Measurements from ENCODE around the gene ATRN. TPM values are rescaled to one million over a fixed set of nuclear protein-coding genes. Genes with fewer than 3 reads are reported as not detected.
A peak's percentile ranks its signal among the peaks of the same experiment; 100 is the strongest.

ATRN gene
- polyA plus RNA-seq, 1 donor (not counting 4 experiments of a cell fraction or from before 2014, with no cell fraction given), result 49.9 TPM

DNA sequence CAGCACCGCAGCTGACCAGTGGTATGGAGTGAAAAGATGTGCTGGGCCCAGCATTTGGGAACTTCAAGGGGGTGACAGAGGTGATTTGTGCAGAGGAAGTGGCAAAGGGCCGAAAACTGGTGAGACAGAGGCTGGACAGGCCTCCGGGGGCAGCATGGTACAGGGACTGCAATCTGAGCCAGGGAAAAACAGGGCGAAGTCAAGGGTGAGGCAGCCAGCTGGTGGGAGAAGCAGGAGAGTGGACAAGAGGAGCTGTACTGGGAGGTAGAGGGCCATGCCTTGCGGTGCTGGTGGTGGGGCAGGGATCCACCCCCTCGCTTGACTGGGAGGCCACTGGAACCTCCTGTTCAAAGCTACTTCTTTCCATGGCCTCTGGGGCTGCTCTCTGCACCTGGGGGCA is 199.7 kb downstream of the ATRN start:
- Histone ChIP-seq H3K4me1 (ENCODE audit: control insufficient read depth, extremely low read depth, insufficient read depth, low read length) (no peaks in the 10 kb centered on the region), H3K9me1 (ENCODE audit: control insufficient read depth, extremely low read depth, insufficient read depth, low read length) (no peaks in the 10 kb centered on the region), H4K20me1 (ENCODE audit: control insufficient read depth, extremely low read depth, insufficient read depth, low read length) (no peaks in the 10 kb centered on the region), H3K4me3 (ENCODE audit: control insufficient read depth in 2 of 3, extremely low read depth in 1 of 3, insufficient read depth in 2 of 3, low read depth in 1 of 3, low read length in 3 of 3) (no peak overlapping the region), H3K4me2 (ENCODE audit: control insufficient read depth, extremely low read depth, insufficient read depth, low read depth, low read length) (no peak overlapping the region), H3K9me3 (ENCODE audit: control insufficient read depth, low read depth, low read length) (no peaks in the 10 kb centered on the region), H3K9ac (ENCODE audit: control insufficient read depth, extremely low read depth, insufficient read depth, low read length) (no peak overlapping the region), H3K27me3 (ENCODE audit: control insufficient read depth, extremely low read depth, insufficient read depth, low read length) (peaks cover 67% of the 10 kb centered on the region), H3K27ac (ENCODE audit: control insufficient read depth, insufficient read depth, low read length) (no peak overlapping the region), H2AFZ (ENCODE audit: control insufficient read depth, low read length) (no peak overlapping the region), H3K79me2 (ENCODE audit: control insufficient read depth, insufficient read depth, low read length) (no peaks in the 10 kb centered on the region), H3K36me3 (ENCODE audit: control insufficient read depth in 2 of 2, extremely low read depth in 1 of 2, insufficient read depth in 2 of 2, low read length in 2 of 2) (no peaks in the 10 kb centered on the region)
- FAIRE-seq (no peak), DNase-seq (ENCODE audit: low read depth, low spot score) (no peak)
- TF ChIP-seq EZH2 (IDR thresholded peaks at IDR 0.05; ENCODE audit: low read length), result no peak
- TF ChIP-seq, protein P1, sequence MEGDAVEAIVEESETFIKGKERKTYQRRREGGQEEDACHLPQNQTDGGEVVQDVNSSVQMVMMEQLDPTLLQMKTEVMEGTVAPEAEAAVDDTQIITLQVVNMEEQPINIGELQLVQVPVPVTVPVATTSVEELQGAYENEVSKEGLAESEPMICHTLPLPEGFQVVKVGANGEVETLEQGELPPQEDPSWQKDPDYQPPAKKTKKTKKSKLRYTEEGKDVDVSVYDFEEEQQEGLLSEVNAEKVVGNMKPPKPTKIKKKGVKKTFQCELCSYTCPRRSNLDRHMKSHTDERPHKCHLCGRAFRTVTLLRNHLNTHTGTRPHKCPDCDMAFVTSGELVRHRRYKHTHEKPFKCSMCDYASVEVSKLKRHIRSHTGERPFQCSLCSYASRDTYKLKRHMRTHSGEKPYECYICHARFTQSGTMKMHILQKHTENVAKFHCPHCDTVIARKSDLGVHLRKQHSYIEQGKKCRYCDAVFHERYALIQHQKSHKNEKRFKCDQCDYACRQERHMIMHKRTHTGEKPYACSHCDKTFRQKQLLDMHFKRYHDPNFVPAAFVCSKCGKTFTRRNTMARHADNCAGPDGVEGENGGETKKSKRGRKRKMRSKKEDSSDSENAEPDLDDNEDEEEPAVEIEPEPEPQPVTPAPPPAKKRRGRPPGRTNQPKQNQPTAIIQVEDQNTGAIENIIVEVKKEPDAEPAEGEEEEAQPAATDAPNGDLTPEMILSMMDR (optimal IDR thresholded peaks at IDR 0.05 in 1 of 3, IDR thresholded peaks at IDR 0.05 in 1 of 3, conservative IDR thresholded peaks at IDR 0.05 in 1 of 3; ENCODE audit: extremely low read depth in 1 of 3, insufficient read depth in 2 of 3, low read length in 3 of 3), result peak in 2 of 3 experiments; percentile 17 to 31
- dilution Hi-C loops (cut with MboI; ENCODE audit: extremely low pct_ligation_motif_present, low sequenced_read_pairs), result no loop called here

DNA sequence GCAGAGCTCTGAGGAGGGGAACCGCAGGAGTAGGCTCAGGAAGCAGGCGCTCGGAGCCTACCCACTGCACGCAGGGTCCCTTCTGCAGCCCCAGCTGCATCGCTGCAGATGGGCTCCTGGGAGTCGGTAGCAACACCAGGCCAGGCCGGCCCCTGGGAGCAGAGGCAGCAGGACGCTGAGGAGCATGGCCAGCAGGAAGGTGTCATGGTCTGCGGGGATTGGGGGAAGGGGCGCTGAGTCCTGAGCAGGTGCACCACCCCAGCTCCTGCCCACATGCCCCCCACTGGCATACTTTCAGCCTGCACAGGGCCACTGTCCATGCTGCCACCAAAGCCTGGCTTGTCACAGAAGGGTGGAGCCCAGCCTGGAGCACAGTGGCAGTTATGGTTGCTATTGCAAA is 200.1 kb downstream of the ATRN start:
- Histone ChIP-seq H3K4me3 (ENCODE audit: control insufficient read depth in 2 of 3, extremely low read depth in 1 of 3, insufficient read depth in 2 of 3, low read depth in 1 of 3, low read length in 3 of 3) (no peak overlapping the region), H4K20me1 (ENCODE audit: control insufficient read depth, extremely low read depth, insufficient read depth, low read length) (no peaks in the 10 kb centered on the region), H3K4me2 (ENCODE audit: control insufficient read depth, extremely low read depth, insufficient read depth, low read depth, low read length) (no peak overlapping the region), H3K27me3 (ENCODE audit: control insufficient read depth, extremely low read depth, insufficient read depth, low read length) (peaks cover 71% of the 10 kb centered on the region), H3K9me3 (ENCODE audit: control insufficient read depth, low read depth, low read length) (no peaks in the 10 kb centered on the region), H3K9ac (ENCODE audit: control insufficient read depth, extremely low read depth, insufficient read depth, low read length) (no peak overlapping the region), H3K27ac (ENCODE audit: control insufficient read depth, insufficient read depth, low read length) (no peak overlapping the region), H3K4me1 (ENCODE audit: control insufficient read depth, extremely low read depth, insufficient read depth, low read length) (no peaks in the 10 kb centered on the region), H2AFZ (ENCODE audit: control insufficient read depth, low read length) (no peak overlapping the region), H3K9me1 (ENCODE audit: control insufficient read depth, extremely low read depth, insufficient read depth, low read length) (no peaks in the 10 kb centered on the region), H3K79me2 (ENCODE audit: control insufficient read depth, insufficient read depth, low read length) (no peaks in the 10 kb centered on the region), H3K36me3 (ENCODE audit: control insufficient read depth in 2 of 2, extremely low read depth in 1 of 2, insufficient read depth in 2 of 2, low read length in 2 of 2) (no peaks in the 10 kb centered on the region)
- dilution Hi-C loops (cut with MboI; ENCODE audit: extremely low pct_ligation_motif_present, low sequenced_read_pairs), result no loop called here
- DNase-seq (ENCODE audit: low read depth, low spot score) (no peak), FAIRE-seq (no peak)
- no peak for TF ChIP-seq EZH2 (IDR thresholded peaks at IDR 0.05; ENCODE audit: low read length)
- TF ChIP-seq, protein P1 (optimal IDR thresholded peaks at IDR 0.05 in 1 of 3, IDR thresholded peaks at IDR 0.05 in 1 of 3, conservative IDR thresholded peaks at IDR 0.05 in 1 of 3; ENCODE audit: extremely low read depth in 1 of 3, insufficient read depth in 2 of 3, low read length in 3 of 3), result no peak

All from keratinocyte (primary cell).